Lung (tissue), 12 donors: ENCODE results near the gene ATXN10. TPM values are rescaled to one million over a fixed set of nuclear protein-coding genes. Genes with fewer than 3 reads are reported as not detected.

Source experiments
- ATAC-seq: fragments of 200-7000 bp; cut with Tn5 transposase; one replicate; pipeline ENCODE4 v1.9.1; 2020; ENCODE audit warnings: moderate number of reproducible peaks; ENCODE audit not compliant: insufficient read depth, low FRiP score
- DNase-seq, 3 donors: peaks; one replicate each; pipeline ENCODE4 v3.0.0-alpha.2; 2013 to 2017
- H3K27ac ChIP-seq, 2 donors: one replicate each; pipeline ENCODE4 v1.5.1; 2013; ENCODE audit warnings: mild to moderate bottlenecking in 2 of 2, moderate library complexity in 2 of 2, control low read depth in 1 of 2, inconsistent platforms in 1 of 2, low read depth in 1 of 2, low read length in 1 of 2
- H3K27me3 ChIP-seq, 3 donors: one replicate each; pipeline ENCODE4 v1.5.1; 2013; ENCODE audit warnings: low read length in 2 of 3; ENCODE audit not compliant: control insufficient read depth in 3 of 3, insufficient read depth in 3 of 3
- H3K36me3 ChIP-seq, 4 donors: one replicate each; pipeline ENCODE4 v1.5.1; 2013; ENCODE audit warnings: low read length in 4 of 4, mild to moderate bottlenecking in 1 of 4, moderate library complexity in 1 of 4; ENCODE audit not compliant: control insufficient read depth in 4 of 4, insufficient read depth in 4 of 4
- H3K4me1 ChIP-seq, 5 donors: one replicate each; pipeline ENCODE4 v1.5.1; 2013; ENCODE audit warnings: low read length in 5 of 5, mild to moderate bottlenecking in 2 of 5, moderate library complexity in 1 of 5; ENCODE audit not compliant: control insufficient read depth in 5 of 5, insufficient read depth in 5 of 5
- H3K4me3 ChIP-seq: one replicate; pipeline ENCODE4 v1.5.1; 2013; ENCODE audit warnings: mild to moderate bottlenecking, control low read depth, moderate library complexity
- H3K9ac ChIP-seq, 2 donors: one replicate each; pipeline ENCODE4 v1.5.1; 2013; ENCODE audit warnings: low read length in 2 of 2, control low read depth in 1 of 2; ENCODE audit not compliant: insufficient read depth in 1 of 2
- H3K9me3 ChIP-seq, 4 donors: one replicate each; pipeline ENCODE4 v1.5.1; 2013; ENCODE audit warnings: low read length in 3 of 4, mild to moderate bottlenecking in 1 of 4, moderate library complexity in 1 of 4; ENCODE audit not compliant: control insufficient read depth in 4 of 4, insufficient read depth in 3 of 4
- WGBS, 2 donors: extraction: QIAGEN DNeasy Blood & Tissue Kit; methylation state at CpG; one replicate each; pipeline ENCODE4 v1.1.7; 2013; 5-methylcytosine and 5-hydroxymethylcytosine counted together
- polyA plus RNA-seq, 2 donors: library from polyadenylated mRNA; stranded (reverse); fragments of 200-250 nt; gene quantifications; one replicate each; pipeline ENCODE4 v1.2.1, GENCODE V29; 2013
- total RNA-seq, 2 donors: library from RNA; depleted of rRNA in 1 of 2; stranded (reverse); fragments of >200 nt in 1 of 2; gene quantifications; one replicate each; pipeline ENCODE4 v1.2.1, GENCODE V29; 2014 to 2021
- TF ChIP-seq, protein P1 (sequence below): IDR thresholded peaks from 2 replicates; pipeline ENCODE4 v1.5.1; 2012; ENCODE audit warnings: mild to moderate bottlenecking; ENCODE audit errors: control extremely low read depth, extremely low read depth
- donor health status: control.
- donor health status: control.
- donor health status: Bipolar disorder and iron deficiency.
- donor health status: healthy.
- donor health status: DM: yes; HTN: yes; CAD: no.

The ATXN10 gene
- total and polyA plus RNA-seq, 4 donors: 41.9 to 164 (median 92.2) TPM

DNA sequence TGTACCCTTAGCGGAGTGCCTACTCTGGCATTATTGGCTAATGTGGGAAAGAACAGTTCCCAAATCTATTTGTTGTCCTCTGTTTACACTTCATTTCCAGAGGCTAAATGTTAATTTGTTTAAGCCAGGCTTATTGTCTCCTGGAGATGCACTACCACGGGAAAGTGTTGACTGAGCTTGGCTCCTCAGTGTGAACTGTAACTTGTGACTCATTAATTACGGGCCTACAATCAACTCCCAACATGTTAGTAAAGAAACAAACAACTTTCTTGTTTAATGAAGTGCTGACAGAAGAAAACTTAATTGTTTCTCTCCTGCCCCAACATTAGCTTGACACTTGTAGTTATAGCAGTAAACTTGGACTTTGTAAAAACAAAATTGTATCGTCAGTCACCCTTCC is 130.4 kb downstream of the ATXN10 start:
- no peaks in the 10 kb centered on the region for H3K27me3 ChIP-seq
- no peak overlapping the region for H3K27ac ChIP-seq
- WGBS, 2 donors: 88 to 92% methylated on average over 4 of the region's 4 CpGs
- no peak overlapping the region for H3K4me3 ChIP-seq
- peaks cover 0 to 10% (median 6%) of the 10 kb centered on the region in 4 donors for H3K36me3 ChIP-seq
- peaks cover 0 to 5% (median 0%) of the 10 kb centered on the region in 5 donors for H3K4me1 ChIP-seq
- TF ChIP-seq, protein P1, sequence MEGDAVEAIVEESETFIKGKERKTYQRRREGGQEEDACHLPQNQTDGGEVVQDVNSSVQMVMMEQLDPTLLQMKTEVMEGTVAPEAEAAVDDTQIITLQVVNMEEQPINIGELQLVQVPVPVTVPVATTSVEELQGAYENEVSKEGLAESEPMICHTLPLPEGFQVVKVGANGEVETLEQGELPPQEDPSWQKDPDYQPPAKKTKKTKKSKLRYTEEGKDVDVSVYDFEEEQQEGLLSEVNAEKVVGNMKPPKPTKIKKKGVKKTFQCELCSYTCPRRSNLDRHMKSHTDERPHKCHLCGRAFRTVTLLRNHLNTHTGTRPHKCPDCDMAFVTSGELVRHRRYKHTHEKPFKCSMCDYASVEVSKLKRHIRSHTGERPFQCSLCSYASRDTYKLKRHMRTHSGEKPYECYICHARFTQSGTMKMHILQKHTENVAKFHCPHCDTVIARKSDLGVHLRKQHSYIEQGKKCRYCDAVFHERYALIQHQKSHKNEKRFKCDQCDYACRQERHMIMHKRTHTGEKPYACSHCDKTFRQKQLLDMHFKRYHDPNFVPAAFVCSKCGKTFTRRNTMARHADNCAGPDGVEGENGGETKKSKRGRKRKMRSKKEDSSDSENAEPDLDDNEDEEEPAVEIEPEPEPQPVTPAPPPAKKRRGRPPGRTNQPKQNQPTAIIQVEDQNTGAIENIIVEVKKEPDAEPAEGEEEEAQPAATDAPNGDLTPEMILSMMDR: no peak
- peaks cover 0 to 3% (median under 1%) of the 10 kb centered on the region in 4 donors for H3K9me3 ChIP-seq
- no peak overlapping the region for H3K9ac ChIP-seq
- ATAC-seq (no peak), DNase-seq (no peak)

DNA sequence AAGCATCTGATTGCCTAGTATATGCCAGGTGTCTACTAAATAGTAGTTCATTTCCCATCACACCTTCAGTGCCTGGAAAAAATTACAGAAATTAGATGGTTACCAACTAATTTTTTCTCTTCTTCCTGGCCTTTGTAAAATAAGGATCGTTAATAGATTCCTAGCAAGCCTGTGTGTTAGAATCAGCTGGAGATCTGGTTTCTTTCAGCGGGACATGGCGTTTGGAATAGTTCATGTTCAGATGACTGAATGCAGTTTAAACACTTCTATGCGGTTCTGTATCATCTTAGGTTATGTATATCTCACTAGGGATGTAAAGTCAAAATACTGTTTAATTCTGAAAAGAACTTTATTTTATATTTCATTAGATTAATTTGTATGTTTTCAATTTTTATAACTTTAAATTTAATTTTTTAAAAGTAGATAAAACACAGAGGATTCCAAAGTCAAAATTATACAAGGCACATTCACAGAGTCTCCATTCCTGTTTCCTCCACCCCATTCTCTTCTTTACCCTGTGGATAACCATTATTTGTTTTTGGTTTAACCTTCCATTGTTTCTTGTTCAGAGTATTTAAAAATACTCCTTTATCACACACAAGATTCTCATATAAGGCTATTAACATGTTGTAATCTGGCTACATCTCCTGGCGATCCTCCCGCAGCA is 132.8 kb downstream of the ATXN10 start:
- TF ChIP-seq, protein P1: no peak

DNA sequence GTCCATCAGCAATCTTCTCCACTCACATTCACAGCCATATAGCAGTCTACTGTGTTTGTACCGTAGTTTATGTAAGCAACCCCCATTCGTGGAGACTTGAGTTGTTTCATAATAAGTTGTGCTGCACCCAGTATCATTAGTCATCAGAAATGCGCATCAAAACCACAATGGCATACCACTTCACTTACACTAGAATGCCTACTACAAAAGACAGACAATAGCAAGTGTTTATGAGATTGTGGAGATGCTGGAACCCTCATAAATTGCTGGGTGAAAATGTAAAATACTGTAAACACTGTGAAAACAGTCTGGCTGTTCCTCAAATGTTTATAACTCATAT is 133.3 kb downstream of the ATXN10 start:
- H3K9me3 ChIP-seq: no peaks in the 10 kb centered on the region
- no peak overlapping the region for H3K4me3 ChIP-seq
- no peak overlapping the region for H3K9ac ChIP-seq
- ATAC-seq (no peak), DNase-seq (no peak)
- H3K27me3 ChIP-seq: no peaks in the 10 kb centered on the region
- H3K27ac ChIP-seq: no peak overlapping the region
- WGBS, 2 donors: 56 to 69% methylated on average over 3 of the region's 3 CpGs
- TF ChIP-seq, protein P1: no peak
- H3K4me1 ChIP-seq: peaks cover 0 to 5% (median 0%) of the 10 kb centered on the region in 5 donors
- peaks cover 0 to 16% (median 5%) of the 10 kb centered on the region in 4 donors for H3K36me3 ChIP-seq

More for the DNA sequence above, 132.8 kb downstream of the ATXN10 start:
- 94% methylated on average over 6 of the region's 6 CpGs for WGBS, 2 donors
- Histone ChIP-seq H3K27me3 (no peaks in the 10 kb centered on the region), H3K4me3 (no peak overlapping the region), H3K9me3 (no peaks in the 10 kb centered on the region), H3K9ac (no peak overlapping the region), H3K4me1 (peaks cover 0 to 5% (median 0%) of the 10 kb centered on the region in 5 donors), H3K27ac (no peak overlapping the region), H3K36me3 (peaks cover 0 to 15% (median 5%) of the 10 kb centered on the region in 4 donors)
- ATAC-seq (no peak), DNase-seq (no peak)

GRCh38 chr22:45805413-45805812 is 133.8 kb downstream of the ATXN10 start:
- no peaks in the 10 kb centered on the region for H3K27me3 ChIP-seq
- no peaks in the 10 kb centered on the region for H3K9me3 ChIP-seq
- H3K9ac ChIP-seq: no peak overlapping the region
- DNase-seq: peak in 2 of 3 donors; percentile 30 to 35
- ATAC-seq: no peak
- no peak overlapping the region for H3K4me3 ChIP-seq
- no peak overlapping the region for H3K27ac ChIP-seq
- H3K4me1 ChIP-seq: peaks cover 0 to 5% (median 0%) of the 10 kb centered on the region in 5 donors
- TF ChIP-seq, protein P1: no peak
- peaks cover 0 to 18% (median 5%) of the 10 kb centered on the region in 4 donors for H3K36me3 ChIP-seq
- WGBS, 2 donors: 79 to 86% methylated on average over 6 of the region's 6 CpGs
